NCI-H2029 (cell line): ENCODE data around the gene NRG3.

ENCODE experiments used
- DNase-seq: peaks from one replicate; lab custom pipeline; 2025; lab: John Stamatoyannopoulos, UW

The NRG3 gene

DNA sequence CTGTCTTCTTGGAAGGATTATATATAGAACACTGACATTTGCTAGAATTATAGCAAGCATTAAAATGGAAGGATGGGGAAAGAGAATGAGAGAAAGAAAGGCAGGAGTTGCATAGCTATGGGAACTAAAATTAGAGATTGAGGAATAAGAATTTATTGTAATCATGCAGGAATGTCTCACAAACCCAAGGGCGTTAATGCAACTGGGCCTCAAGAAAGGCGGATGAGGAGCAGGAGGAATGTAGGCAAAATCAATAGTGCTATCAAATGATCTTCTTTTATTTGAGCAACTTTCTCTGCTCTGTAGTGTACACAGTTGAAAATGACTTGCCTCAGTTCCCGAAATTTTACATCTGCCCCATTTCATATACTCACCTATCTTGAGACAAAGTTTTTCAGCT is 1132.5 kb downstream of the NRG3 start:
- DNase-seq, result no peak

DNA sequence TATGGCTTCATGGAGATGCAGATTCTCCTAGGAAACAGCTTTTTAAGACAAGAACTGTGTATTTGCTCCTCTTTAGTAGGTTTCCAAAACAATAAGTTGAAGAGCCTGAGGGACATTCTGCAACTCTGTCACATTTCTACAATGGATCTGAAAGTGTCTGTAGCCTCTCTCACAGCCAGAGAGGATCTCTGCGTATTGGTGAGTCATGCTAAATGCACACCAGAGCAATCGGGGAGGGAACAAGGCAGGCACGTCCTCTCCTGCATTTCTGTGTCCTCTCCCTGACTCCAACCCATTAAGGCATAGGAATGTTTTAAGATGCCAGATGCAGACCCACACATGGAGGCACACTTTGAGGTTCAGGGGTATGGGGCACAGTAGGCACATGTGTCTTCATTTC is 1137.9 kb downstream of the NRG3 start:
- DNase-seq, result no peak

DNA sequence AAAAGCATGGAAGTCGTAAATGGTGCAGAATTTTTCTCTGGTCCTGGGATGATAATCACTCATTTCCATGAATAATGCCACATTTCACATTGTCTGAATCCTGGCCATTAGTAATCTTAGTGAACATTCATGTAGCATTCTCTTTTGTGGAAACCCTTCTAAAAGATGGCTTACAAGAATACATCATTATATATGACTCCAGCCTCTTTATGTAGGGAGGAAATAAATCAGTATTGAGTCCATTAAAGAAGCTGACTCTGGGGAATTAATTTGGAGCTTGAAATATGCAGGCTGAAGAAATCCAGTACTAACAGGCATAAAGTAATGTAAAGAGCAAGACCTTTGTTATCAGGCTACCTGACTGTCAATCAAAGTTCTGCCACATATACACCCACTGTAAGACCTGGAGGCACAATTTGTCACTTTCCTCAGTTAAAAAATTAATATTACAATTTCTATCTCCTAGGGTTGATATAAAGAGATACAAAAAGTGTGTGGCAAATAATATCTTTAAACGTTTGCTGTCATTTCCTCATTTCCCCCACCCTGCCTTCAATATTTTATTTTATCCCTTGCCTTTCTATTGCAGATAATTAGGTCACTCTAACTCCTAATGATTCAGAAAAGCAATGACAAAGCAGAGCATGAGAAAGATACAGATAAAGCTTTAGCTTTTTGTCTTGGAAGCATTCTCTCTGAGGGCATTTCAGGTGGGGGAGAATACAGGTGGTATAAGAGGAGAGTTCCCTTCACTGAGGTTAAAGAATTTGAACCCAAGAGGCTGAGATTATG is 1142.3 kb downstream of the NRG3 start:
- DNase-seq, result no peak

DNA sequence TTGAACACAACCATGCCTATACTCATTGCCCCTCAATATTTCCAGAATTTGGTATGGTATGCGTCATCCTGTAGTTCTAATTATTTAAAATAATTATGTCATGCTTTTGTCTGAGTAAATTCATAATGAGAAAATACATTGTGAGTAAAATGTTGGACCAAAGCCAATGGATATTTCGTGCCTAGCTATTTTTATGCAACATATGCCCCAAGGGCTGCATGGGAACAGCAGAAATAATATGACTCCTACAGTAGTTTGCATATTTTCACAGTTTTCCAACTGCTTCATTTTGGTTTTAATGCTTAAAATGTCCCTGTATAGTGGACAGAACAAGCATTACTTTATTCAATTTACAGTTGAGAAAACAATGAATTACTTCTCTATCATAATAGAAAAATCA is 1148.7 kb downstream of the NRG3 start:
- no peak for DNase-seq
